GM12873 (cell line): ENCODE data around the gene KANSL3.

Experiments
- TF ChIP-seq, protein P1 (sequence below): IDR thresholded peaks from 2 replicates; pipeline ENCODE4 v1.5.1; 2012; ENCODE audit warnings: low read depth, mild to moderate bottlenecking, moderate library complexity, low read length, control low read depth; ENCODE audit not compliant: insufficient read depth; ENCODE audit errors: missing control alignments

Gene KANSL3

DNA sequence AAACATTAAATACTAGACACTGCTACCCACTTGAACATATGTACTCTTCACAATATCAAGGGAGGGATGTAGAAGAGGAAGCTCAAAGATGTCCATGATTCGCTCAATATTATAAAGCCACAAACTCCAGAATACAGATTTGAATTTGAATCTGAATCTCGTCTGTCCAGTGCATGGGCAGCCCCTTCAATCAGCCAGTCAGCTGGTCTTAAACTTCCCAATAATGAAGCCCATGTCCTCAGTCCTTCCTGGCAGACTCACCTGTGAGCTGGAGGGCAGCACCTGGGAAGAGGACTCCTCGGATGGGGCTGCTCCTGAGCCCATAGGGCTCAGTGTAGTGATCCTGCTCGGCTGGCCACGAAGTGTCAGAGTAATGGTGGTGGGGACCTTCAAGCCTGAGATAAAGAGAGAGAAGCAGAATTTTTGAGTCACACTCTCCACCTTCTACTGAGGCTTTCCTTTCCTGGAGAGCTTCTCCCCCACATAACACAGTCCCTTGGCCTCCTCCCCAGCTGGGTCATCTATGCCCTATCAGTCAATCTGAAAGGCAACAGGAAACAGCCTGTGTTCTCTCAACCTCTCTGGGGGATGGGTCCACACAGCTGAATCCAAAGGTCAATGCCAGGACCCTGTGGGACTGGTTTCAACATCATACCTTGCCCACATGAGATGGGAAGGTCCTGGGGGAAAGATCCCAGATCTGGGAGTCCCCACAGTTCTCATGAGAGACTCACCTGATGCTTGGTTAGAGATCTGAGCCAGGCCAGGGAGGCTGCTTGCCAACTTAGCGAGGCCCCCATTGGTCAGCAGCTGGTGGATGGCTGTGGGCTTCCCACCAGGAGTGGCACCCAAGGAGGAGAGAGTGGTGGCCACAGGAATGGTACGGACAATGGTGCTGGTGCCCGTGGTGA lies 36.5 kb downstream of the KANSL3 start:
- TF ChIP-seq, protein P1, sequence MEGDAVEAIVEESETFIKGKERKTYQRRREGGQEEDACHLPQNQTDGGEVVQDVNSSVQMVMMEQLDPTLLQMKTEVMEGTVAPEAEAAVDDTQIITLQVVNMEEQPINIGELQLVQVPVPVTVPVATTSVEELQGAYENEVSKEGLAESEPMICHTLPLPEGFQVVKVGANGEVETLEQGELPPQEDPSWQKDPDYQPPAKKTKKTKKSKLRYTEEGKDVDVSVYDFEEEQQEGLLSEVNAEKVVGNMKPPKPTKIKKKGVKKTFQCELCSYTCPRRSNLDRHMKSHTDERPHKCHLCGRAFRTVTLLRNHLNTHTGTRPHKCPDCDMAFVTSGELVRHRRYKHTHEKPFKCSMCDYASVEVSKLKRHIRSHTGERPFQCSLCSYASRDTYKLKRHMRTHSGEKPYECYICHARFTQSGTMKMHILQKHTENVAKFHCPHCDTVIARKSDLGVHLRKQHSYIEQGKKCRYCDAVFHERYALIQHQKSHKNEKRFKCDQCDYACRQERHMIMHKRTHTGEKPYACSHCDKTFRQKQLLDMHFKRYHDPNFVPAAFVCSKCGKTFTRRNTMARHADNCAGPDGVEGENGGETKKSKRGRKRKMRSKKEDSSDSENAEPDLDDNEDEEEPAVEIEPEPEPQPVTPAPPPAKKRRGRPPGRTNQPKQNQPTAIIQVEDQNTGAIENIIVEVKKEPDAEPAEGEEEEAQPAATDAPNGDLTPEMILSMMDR = no peak

DNA sequence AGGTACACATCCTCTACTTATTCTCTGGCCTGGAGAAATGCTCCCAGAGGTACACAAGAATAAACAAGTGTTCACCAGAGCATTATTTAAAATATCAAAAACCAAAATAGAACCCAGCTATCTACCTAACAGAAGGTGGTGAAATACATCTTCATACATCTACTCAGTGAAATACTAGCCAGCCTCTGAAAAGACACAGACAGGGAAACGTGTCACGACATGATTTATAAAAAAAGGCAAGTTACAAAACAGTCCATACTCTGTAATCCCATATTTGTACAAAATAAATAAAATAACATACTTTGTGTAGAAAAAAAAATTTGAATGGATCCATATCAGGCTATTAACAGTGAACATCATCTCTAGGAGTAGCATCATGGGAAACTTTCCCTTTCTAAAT lies 38.2 kb downstream of the KANSL3 start:
- TF ChIP-seq, protein P1 = no peak

DNA sequence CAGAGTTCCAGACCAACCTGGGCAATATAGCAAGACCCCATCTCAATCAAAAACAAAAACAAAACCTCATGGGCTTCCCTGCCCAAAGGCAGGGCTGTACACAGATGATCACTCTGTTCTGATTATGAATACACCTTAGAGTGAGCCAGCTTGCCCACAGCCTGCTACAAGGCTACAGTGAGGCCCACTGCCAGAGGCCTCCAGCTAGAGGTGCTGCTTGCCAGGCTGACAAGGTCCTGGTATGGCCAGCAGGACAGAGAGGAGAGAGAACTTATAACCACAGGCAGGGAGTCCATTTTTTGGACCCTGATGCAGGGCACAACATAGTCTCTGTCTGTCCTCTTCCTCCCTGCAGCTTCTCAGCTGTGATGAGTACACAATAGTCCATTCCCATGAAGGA lies 41.5 kb downstream of the KANSL3 start:
- TF ChIP-seq, protein P1 = no peak

DNA sequence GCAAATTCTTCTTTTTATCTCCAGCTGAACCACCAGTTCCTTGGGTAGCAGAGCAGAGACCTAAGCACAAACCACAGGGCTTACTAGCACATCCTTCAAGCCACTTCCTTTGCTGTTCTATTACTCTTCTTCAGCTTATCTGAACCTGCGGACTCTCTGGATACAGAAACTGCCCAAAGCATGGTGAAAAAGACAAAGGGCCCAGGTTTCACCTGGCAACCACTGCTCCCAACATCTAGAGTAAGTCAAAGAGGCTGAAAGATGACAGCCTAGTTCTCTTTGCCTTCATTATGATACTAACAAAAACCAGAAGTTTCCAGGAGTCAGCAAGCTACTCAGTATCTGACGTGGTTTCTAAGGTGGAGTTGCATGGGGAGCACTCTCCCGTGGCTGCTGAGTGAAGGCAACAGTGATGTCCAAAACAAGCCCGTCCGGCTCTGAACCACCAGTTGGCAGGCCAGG lies 43.4 kb downstream of the KANSL3 start:
- TF ChIP-seq, protein P1 = no peak

DNA sequence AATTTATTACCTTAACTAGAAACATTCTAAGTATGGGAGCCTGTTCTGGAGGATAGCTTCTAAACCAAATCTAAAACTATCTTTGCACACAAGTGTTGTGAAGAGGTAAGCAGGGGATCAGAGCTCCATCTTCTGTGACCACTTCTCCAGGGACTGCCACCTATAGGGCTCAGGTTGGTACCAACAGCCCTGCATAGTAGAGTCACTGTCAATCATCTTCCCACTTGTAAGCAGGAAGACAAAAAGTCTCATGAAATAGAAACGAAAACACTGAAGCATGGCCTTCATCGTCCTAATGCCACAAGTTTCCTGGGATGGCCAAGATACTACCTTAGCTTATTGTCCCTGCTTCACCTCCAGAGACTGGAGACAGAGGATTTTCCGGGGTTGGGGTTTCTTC lies 43.8 kb downstream of the KANSL3 start:
- TF ChIP-seq, protein P1 = no peak

DNA sequence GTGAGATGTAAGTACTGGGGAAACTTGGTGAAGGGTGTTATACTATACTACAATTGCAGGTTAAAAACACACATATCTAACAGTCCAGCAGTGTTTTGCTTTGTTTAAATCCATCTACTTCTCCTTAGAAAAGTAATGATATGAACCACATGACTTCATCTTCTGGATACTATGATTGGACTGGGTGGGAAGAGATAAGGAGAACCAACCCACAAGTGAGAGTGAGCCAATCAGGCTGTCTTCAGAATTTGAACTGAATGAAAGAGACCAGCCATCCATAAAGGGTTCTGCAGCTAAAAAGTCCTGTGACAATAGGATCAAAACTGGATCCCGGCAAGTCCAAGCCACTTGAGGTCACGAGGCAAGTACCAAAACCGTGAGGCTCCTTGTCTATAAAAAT lies 46.6 kb downstream of the KANSL3 start:
- TF ChIP-seq, protein P1 = no peak

DNA sequence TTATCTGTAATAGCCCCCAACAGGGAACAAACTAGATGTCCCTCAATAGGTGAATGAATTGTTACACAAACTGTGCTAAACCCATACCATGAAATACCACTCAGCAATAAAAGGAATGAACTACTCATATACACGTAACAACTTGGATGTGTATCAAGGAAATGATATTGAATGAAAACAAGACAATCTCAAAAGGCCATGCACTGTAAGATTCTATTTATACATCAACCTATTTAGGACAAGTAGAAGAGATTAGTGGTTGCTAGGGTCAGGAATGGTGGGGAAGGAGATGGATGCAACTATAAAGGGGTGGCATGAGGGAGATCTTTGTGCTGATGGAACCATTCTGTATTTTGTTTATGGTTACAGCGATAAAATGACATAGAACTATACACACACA lies 47.1 kb downstream of the KANSL3 start:
- TF ChIP-seq, protein P1 = no peak
